Kasumi-1 (cell line): ENCODE measurements around the gene CA11.
"Not testable (repeated sequence)": the region's sequence is repeated elsewhere in the genome, so short reads cannot be mapped to it uniquely, and the experiment has no call there.

ENCODE experiments used
- DNase-seq, 2 experiments: peaks; one replicate each; lab custom pipeline; 2025; lab: John Stamatoyannopoulos, UW

Gene CA11

DNA sequence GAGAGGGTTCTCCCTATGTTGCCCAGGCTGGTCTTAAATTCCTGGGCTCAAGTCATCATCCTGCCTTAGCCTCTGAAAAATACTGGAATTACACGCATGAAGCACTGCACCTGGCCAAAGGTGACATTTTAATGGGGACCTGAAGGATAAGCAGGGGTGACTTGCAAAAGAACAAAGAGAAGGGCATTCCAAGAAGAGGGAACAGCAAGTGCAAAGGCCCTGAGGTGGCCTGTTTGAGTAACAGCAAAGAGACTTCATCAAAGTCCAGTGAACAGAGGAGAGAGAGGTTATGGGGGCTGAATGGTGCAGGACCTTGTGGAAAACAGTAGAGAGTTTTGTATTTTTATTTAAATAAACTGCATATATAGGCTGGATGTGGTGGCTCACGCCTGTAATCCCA, 4.1 kb downstream of the CA11 start:
- DNase-seq, result no peak

DNA sequence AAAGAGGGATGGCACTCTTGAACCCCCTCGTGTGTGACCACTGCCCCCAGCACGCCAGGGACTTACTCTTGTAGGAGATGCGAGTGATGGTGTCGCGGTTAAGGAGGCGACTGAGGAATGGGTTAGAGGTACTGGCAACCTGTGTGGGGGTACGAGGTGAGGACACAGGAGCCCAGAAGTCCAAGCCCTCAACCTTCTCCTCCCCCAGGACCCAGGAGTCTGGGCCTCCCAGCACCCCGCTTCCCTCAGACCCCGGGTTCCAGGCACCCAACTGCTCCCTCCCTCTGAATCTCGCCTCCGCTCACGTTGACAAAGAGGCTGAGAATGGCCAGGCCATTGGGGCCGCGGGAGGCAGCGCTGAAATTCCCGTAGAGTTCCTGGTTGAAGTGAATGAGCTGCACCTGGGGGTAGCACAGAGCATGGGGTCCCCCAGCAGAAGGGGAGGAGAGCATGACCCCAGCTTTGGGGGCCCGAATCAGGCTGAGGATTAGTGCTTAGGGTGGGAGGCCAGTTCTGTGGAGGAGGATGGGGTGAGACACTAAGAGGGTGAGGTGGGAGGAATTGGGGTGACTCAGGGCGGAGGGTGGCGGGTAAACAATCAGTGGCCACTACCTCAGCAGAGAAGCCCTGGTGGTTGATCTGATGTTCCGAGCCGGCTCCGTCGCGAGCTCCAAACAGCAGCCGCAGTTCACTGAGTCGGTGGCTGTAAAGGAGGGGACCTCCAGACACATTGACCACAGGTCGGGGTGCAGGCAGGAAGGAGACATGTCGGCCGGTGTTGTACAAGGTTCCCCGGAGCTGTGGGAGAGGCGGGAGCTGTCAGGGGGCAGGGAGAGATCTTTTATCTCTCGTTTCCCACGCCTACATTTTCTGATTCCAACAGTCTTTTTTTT, 6.3 kb downstream of the CA11 start:
- DNase-seq, result no peak

DNA sequence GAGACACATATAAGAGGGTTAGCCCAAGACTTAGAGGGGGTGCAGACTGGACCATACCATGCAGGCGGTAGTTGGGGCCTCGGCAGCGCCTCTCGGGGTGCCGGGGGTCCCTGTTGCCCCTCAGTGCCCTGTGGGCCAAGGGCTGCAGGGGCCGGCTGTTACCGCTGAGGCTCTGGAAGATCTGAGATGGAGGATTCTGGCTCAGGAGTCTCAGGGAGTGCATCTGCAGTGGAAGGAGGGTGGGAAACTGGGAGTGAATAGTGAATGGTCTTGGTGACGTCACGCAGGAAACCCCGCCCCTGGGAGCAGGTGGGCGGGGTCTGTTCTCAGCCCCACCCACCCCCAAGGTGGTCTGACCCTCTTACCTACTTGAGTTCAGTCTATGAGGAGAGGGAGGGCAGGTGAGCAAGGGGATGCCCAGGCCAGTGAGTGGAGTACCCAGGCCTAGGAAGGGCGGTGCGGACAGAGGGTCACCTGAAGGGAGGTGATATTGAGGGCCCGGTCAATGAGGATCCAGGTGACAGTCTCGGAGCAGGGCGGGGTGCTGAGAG, 7.1 kb downstream of the CA11 start:
- DNase-seq, result no peak

DNA sequence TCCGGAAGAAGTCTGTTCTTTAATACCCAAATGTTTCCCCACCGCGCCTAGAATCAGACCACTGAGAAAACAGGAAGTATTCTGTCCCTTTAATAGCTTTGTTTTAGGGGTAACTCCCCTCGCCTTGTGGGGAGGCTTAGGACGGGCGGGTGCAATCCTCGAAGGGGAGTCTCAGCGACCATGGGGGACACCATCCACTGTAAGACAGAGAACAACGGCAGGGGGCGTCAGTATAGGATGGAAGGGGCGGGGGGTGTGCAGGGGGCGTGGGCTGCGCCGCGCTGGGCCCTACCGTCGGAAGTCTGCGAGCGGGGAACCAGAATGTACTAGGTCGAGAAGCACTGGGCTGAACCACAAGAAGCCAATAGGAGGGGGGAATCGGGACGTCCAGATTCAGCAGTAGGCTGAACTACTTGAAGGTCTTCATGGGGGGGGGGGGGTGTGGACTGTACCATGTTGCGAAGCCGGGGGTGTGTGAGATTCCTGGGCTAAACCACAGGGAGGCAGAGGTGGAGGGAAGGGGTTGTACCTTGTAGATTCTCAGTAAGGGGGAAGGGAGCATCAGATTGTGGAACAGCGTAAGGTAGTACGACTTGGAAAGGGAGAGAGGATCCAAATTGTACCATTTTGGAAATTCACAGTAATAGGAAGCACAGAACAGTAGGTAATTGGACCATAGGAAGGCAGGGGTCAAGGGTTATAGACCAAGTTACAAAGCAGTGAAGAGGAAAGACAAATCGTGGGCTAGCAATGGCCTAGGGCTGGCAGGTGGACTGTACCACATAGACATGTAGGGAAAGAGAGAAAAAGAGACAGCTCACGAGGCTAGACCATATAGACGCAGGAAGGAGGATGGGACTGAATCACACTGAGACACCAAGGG, 7.8 kb downstream of the CA11 start:
- peak; percentile 97 to 98 for DNase-seq

DNA sequence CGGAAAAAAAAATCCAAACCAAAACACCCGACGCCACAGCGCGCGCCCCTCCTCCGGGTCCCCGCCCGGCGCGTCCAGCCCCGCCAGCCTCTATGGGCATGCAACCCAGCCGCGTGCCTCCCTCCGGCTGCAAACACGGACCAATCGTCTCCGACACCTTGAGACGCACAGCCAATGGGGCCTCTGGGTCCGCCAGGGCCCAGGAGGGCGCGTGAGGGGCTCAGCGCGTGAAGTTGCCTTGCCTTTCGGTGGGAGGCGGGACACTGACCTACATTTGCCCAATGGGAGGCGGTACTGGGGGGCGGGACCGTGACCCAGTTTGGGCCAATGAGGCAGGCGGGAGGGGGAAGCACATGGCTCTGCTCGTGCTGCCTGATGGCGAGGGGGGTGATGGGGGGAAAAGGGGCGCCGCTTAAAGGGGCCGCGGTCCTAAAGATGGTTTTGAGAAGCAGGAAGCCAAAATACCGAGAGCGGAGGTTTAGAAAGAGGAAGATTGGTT, 8.5 kb downstream of the CA11 start:
- peak; percentile 100 for DNase-seq

DNA sequence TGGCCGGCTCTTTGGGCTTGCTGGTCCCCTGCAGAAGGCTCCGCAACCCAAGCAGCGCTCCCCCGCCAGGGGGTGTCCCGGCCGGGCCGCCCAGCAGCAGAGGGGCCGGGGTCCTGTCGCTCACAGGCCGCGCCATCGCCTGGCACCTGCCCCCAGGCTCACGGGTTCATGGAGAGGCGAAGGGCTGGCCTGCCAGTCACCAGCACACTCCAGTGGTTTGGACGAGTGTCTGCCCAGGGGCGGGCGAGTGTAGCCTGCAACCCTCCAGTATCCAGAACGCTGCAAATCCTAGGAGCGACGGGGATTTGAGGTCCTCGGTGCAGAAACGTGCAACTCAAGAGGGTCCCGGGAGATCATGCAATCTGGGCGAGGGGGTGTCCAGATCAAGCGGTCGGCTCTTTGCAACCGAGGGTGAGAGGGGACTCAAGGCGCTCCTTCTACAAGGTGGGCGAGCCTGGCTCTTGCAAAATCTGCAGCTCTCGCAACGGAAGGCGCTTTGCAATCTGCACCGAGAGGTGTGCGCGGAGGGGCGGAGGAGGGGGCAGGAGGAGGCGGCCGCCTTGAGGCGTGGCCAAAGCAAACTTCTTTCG, 9.0 kb downstream of the CA11 start, which contains the start of gene DBP:
Gene DBP (minus strand): TSS at position 521 of the 590 bp plus-strand sequence. CDS start 385 bp downstream, at position 136.
- DNase-seq, result no peak

DNA sequence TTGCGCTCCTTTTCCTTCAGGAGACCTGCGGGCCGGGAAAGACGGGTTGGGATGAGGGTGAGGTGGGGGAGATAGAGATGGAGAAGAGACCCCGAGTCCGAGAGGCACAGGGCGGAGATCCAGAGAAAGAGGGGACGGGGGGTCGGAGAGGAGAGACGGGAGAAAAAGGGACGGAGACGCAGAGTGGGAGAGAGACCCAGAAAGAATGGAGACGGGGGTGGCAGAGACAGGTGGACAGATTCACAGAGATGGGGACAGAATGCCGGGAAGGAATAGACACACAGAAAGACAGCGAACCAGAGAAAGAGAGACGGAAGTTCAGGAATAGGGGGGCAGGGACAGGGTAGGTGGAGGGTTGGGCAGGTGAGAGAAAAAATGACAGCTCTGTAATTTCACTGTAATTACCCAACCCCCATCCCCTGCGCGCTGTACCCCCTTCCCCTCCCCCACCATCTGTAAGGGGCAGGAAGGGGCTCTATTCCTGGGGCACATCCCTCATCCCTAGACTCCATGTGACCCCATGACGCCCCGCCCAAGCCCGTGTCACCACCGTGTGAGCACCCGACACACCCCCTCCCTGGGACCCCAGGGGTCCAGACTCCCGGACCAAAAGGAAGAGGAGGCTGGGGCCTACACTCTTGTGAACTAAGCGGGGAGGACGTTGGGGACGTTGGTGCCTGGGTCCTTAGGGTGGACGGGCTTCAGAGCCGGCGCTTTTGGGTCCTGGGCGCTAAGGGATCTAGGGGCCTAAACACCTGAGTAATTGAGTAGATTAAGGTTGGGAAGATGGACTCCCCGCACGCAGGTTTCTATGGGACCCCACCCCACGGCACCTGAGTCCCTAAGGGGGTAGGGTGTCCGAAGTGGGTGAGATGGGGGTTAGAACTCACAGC, 9.8 kb downstream of the CA11 start:
- DNase-seq, result peak; percentile 40 to 42

DNA sequence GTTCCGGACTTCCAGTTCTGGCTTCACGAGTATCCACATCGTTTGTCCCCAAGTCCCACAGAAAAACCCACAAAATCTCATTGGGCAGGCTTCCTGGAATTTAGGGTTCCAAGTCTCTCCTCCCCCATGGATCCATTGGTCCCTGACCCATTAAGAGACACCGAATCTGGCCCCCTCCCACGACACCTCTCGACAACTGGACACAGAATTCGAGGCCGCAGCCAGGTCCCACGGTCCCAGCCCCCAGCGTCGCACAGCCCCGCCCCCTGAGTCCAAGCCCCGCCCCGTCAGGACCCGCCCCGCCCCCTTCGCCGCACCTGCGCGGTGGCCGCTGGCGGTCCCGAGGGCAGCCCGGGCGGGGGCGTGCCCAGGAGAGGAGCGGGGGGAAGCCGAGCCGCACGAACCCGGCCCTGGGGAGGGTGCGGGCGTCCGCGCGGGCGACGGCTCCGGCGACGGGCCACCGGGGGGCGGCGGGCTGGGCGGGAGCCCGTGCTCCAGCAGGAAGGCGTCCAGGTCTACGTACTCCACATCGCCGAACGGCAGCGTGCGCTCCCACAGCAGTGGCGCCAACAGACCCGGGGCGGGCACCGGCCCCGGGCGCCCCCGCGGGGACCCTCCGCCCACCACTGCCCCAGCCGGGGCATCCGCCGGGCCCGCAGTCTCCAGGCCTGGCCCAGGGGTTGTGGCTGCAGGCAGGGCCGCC, 10.6 kb downstream of the CA11 start:
- DNase-seq, result peak; percentile 34 to 56

DNA sequence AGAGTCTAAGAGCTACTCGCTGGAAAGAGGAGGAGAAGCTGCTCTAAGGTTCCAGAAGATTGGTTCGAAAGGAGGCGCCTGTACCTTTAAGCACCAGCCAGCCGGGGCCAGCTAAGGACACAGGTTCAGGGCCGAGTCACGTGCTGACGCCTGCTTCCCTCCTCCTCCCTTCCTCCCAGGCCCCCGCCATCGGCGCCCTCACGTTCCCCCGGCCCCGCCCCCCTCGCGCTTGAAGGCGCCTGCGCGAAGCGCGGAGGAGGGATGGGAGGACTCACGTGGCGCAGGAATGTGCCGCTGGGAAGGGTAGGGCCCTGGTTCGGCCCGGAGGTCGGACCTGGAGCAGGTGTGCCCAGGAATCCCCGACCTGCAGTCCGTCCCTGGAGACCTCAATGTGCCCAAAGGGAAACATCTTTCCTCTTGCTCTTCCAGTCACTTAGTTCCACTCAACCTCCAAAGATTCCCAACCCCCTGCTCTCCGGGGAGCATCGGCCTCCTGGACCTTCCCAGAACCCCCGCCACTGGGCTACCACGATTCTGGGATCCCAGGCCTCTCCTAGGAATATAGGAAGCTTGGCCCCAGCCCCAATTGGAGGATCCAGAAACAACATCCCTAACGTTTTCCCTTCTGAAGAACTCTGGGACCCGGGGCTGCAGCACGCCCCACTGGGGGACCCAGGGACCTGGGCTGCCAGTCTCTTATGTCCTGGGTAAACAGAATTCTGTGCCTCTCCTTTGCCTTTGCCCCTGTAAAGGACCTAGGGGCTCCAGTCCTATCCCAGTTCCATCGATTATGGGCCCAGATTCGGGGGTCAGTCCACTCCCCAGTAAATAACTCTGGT, 11.3 kb downstream of the CA11 start:
- peak; percentile 96 to 97 for DNase-seq

DNA sequence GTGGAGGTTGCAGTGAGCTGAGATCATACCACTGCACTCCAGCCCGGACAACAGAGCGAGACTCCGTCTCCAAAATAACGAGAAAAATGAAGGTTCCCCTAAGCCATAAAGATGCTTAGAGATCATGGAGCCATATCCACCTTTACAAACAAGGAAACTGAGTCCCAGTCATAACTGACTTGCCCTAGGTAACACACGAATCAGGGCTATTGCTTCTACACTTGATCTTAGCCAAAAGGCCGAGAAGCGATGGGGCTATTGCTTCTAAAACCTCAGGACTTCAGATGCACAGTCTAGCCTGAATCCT, 12.0 kb downstream of the CA11 start:
- DNase-seq, result no peak

DNA sequence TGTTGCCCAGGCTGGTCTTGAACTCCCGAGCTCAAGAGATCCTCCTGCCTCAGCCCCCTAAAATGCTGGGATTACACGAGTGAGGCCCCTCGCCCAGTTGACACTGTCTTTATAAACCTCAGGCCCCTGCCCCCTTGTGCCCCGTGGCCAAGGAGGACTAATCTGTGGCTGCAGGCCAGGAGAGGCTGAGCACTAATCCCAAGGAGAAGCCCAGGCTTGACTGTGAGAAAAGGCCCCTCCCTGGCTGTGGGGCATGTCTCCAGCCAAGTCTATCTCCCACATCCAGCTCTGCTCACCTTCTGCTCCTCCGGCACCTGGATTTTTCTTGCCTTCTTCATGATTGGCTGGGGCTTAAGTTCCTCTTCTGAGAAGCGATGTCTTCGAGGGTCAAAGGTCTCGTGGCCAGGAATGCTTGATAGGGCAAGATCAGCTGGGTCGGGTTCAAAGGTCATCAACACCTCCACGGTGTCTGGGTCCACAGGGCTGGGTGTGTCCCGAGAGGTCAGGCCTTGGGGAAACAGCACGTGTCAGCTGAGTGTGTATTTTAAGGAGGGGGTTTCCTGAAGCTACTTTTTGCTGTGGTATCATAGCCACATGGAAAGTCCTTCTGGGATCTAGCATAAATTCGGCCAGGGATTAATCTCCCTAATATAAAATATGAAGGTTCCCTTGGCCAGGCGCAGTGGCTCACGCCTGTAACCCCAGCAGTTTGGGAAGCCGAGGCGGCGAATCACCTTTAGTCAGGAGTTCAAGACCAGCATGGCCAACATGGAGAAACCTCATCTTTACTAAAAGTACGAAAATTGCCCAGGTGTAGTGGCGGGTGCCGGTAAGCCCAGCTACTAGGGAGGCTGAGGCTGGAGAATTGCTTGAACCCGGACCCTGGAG, 12.6 kb downstream of the CA11 start:
- DNase-seq, result no peak

DNA sequence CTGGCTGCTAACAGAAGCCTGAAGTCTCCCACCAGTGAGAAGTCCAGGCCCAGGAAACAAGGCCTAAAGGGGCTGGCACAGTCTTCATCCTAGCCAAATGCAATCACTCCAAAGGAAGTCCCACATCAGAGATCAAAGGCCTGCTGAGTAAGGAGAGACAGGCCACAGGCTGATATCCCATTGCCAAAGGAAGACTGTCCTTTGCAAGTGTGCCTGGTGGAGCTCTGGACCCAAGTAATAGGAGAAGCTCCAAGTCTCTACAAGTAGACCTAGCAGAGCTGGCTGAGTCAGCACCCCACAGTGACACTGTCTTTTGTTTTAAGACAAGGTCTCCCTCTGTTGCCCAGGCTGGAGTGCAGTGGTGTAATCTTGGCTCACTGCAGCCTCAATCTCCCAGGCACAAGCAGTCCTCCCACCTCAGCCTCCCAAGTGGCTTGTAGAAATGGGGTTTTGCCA, 13.3 kb downstream of the CA11 start:
- no peak for DNase-seq

DNA sequence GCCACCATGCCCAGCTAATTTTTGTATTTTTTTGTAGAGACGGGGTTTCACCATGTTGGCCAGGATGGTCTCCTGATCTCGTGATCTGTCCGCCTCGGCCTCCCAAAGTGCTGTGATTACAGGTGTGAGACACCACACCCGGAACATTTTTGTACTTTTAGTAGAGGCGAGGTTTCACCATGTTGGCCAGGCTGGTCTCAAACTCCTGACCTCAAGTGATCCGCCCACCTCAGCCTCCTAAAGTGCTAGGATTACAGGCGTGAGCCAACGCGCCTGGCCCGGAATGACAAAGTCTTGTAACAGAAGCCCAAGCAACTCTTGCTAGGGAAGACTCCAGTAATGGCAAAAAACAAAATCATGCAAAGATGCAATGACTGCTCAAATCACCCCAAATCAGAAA, 13.7 kb downstream of the CA11 start:
- not testable (repeated sequence) for DNase-seq

DNA sequence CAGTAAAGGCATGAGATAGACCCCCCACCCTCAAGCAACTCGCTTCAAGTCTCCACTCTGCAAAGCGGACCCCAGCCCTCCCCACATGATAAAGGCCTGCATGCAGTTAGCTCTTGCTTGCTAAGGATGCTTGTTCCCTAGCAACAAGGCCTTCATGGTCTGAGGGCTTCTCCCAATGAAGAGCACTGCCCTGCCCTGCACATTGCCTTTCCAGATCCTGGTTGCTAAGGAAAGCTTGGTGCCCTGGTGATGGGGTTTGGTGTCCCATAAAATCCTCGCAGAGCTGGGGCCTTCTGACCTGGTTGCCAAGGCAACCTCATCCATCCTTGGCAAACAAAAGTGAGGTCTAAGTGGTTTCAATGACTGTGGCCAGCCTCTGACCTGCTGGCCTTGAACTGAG, 14.8 kb downstream of the CA11 start:
- DNase-seq, result no peak

DNA sequence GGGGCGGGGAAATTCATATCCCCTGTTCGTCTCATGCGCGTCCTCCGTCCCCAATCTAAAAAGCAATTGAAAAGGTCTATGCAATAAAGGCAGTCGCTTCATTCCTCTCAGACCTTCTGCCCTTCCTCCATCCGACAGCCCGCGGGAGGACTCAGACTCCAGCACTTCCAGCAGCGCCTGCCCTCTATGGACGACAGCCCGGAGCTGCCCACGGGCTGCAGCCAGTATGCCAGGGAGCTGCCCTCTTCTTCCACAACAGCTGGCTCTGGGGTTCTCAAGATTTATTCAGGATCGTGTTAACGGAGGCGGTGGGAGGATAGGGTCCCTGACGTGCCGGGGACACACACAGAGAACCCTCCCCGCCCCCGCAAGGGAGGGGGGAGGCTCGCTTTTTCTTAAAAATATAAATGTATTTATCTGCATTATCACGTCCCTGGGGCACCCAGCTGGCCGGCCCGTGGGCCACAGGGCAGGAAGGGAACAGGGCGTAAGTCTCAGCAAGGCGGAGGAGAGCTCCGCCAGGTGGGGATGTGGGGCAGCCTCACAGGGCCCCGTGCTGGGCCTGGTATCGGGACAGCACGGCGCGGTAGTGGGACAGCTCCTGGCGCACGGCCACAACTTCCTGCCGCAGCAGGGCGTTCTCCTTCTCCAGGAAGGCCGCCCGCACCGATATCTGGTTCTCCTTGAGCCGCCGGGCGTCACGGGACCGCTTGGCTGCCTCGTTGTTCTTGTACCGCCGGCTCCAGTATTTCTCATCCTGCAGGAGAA, 15.5 kb downstream of the CA11 start:
- DNase-seq, result peak; percentile 16 to 42

DNA sequence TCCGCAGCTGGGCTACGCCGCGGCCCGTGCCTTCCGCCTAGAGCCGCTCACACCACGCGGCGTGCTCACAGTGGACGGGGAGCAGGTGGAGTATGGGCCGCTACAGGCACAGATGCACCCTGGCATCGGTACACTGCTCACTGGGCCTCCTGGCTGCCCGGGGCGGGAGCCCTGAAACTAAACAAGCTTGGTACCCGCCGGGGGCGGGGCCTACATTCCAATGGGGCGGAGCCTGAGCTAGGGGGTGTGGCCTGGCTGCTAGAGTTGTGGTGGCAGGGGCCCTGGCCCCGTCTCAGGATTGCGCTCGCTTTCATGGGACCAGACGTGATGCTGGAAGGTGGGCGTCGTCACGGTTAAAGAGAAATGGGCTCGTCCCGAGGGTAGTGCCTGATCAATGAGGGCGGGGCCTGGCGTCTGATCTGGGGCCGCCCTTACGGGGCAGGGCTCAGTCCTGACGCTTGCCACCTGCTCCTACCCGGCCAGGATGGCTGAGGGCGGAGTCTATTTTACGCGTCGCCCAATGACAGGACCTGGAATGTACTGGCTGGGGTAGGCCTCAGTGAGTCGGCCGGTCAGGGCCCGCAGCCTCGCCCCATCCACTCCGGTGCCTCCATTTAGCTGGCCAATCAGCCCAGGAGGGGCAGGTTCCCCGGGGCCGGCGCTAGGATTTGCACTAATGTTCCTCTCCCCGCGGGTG, 16.2 kb downstream of the CA11 start:
- DNase-seq, result no peak

DNA sequence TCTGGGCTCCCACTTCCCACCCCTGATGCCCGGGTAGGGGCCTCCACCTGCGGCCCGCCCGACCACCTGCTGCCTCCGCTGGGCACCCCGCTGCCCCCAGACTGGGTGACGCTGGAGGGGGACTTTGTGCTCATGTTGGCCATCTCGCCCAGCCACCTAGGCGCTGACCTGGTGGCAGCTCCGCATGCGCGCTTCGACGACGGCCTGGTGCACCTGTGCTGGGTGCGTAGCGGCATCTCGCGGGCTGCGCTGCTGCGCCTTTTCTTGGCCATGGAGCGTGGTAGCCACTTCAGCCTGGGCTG, 16.7 kb downstream of the CA11 start:
- DNase-seq, result no peak
